Cardiac fibroblast (primary cell): Measurements from ENCODE around the gene C17orf50.

ENCODE experiments used
- DNase-seq, 2 donors: peaks; one replicate each; pipeline versions ENCODE4 v3.0.0 to v3.0.0-alpha.2; 2010; ENCODE audit warnings: low read depth in 2 of 2
- H3K4me3 ChIP-seq, 2 donors: replicated peaks in 1 of 2; 1 replicate in 1 of 2; 2 replicates in 1 of 2; pipeline ENCODE4 v1.5.1; 2011; ENCODE audit warnings: low read depth in 2 of 2, low read length in 2 of 2, mild to moderate bottlenecking in 2 of 2, moderate library complexity in 1 of 2
- CTCF ChIP-seq: IDR thresholded peaks from one replicate; pipeline ENCODE4 v1.5.1; 2011; ENCODE audit warnings: low read depth, mild to moderate bottlenecking, low read length, inconsistent platforms

Gene C17orf50

GRCh38 chr17:35788477-35789368 lies 28.0 kb downstream of the C17orf50 start:
- no peak overlapping the region for H3K4me3 ChIP-seq
- peak; percentile 72 to 92 for DNase-seq

GRCh38 chr17:35790841-35791240 lies 30.2 kb downstream of the C17orf50 start:
- no peak overlapping the region for H3K4me3 ChIP-seq
- DNase-seq, result peak in 1 of 2 donors; percentile 26
- TF ChIP-seq CTCF, result no peak

More at GRCh38 chr17:35788477-35789368, 28.0 kb downstream of the C17orf50 start:
- no peak for TF ChIP-seq CTCF

GRCh38 chr17:35791681-35792350 lies 31.1 kb downstream of the C17orf50 start:
- no peak for TF ChIP-seq CTCF
- no peak overlapping the region for H3K4me3 ChIP-seq
- no peak for DNase-seq

GRCh38 chr17:35793257-35793656 lies 32.6 kb downstream of the C17orf50 start:
- no peak for TF ChIP-seq CTCF
- H3K4me3 ChIP-seq, result no peak overlapping the region
- no peak for DNase-seq

GRCh38 chr17:35795007-35795870 lies 34.6 kb downstream of the C17orf50 start, which contains the start of gene MMP28:
MMP28 (minus strand) TSS chr17:35795641; CDS start chr17:35795377, 264 bp downstream.
- TF ChIP-seq CTCF, result no peak
- H3K4me3 ChIP-seq, result peak within 1 kb of the TSS; percentile 38 to 43

GRCh38 chr17:35795871-35796265 lies 35.2 kb downstream of the C17orf50 start:
- peak overlapping the region; percentile 38 to 43 for H3K4me3 ChIP-seq
- DNase-seq, result no peak
- TF ChIP-seq CTCF, result no peak

More at GRCh38 chr17:35795007-35795870, 34.6 kb downstream of the C17orf50 start, which contains the start of gene MMP28:
- peak in 1 of 2 donors; percentile 13 for DNase-seq
